Mucosa of descending colon (tissue), 3 donors: ENCODE measurements around the gene COG5. TPM values are rescaled to one million over a fixed set of nuclear protein-coding genes. Genes with fewer than 3 reads are reported as not detected.

Experiments used
- ATAC-seq: fragments of 200-7000 bp; cut with Tn5 transposase; one replicate; pipeline ENCODE4 v1.9.1; 2020; ENCODE audit warnings: mild to moderate bottlenecking, moderate library complexity
- DNase-seq, 3 donors: peaks; one replicate each; pipeline ENCODE4 v3.0.0-alpha.2; 2020
- H3K36me3 ChIP-seq: fragments of 200-600 bp; one replicate; pipeline ENCODE4 v1.8.0; 2021; ENCODE audit warnings: low read depth, mild to moderate bottlenecking
- H3K4me1 ChIP-seq: fragments of 200-600 bp; one replicate; pipeline ENCODE4 v1.8.0; 2021; ENCODE audit warnings: low read depth, mild to moderate bottlenecking
- H3K4me3 ChIP-seq: fragments of 200-600 bp; one replicate; pipeline ENCODE4 v1.8.0; 2021; ENCODE audit warnings: mild to moderate bottlenecking
- H3K9me3 ChIP-seq: fragments of 200-600 bp; one replicate; pipeline ENCODE4 v1.8.0; 2021; ENCODE audit warnings: mild to moderate bottlenecking
- CTCF ChIP-seq: fragments of 200-600 bp; IDR thresholded peaks from one replicate; pipeline ENCODE4 v1.8.0; 2022; ENCODE audit warnings: antibody characterized with exemption, mild to moderate bottlenecking
- intact Hi-C, 2 donors: fragments of 100-400 bp; cut with DNase I in 1 of 2; cut with micrococcal nuclease in 1 of 2; formaldehyde crosslinking; loops; one replicate each; pipeline versions ENCODE4 v1.11.0 to v1.11.1; 2022; cut with DNase I, micrococcal nuclease
- total RNA-seq, 3 donors: library from RNA; stranded (reverse); fragmentation: NEBNext Ultra II Directional in 2 of 3; extraction: Animal tissue kit (Norgen Biotek cat#: 25700) in 2 of 3; gene quantifications; one replicate each; pipeline versions ENCODE4 v1.2.1 to v1.2.4, GENCODE V29; 2021 to 2023
- donor health status: DM: no; HTN: no; CAD: no; lungs with moderate emphysema.
- donor health status: DM: no; HTN: no; CAD: no.
- donor health status: DM: no; HTN: yes; CAD: no.

COG5 gene
- total RNA-seq, 3 donors from 2014 or later, result 46.8 to 56.4 (median 47.7) TPM

DNA sequence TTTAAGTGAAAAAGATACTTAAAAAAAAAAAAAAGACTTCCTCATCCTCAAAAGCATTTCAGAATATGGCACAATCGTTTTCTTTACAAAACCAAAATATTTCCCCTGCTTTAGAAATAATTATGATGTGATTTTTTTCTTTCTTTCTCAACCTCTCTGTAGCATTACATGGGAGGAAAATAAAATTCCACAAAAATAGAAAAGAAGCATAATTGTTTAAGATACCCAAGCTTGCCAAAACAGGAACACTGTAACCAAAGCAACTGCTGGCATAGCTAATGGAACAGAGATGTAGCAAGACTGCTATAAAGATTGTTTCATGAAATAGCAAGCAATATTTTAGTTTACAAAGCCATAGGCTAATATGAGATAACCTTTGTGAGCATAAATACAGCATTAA, 169.4 kb downstream of the COG5 start:
- intact Hi-C loops, result no loop called here
- no peak for DNase-seq
- no peaks in the 10 kb centered on the region for H3K9me3 ChIP-seq
- no peak for TF ChIP-seq CTCF
- H3K4me3 ChIP-seq, result no peak overlapping the region
- no peak for ATAC-seq
- H3K4me1 ChIP-seq, result no peaks in the 10 kb centered on the region
- no peaks in the 10 kb centered on the region for H3K36me3 ChIP-seq

- H3K36me3 ChIP-seq, result no peaks in the 10 kb centered on the region
- TF ChIP-seq CTCF, result no peak
- DNase-seq (no peak), ATAC-seq (no peak)
- H3K4me1 ChIP-seq, result no peaks in the 10 kb centered on the region
- no peaks in the 10 kb centered on the region for H3K9me3 ChIP-seq
- no peak overlapping the region for H3K4me3 ChIP-seq
- intact Hi-C loops, result no loop called here
Measured at GRCh38 chr7:107392830-107393229, 170.9 kb downstream of the COG5 start.

GRCh38 chr7:107390916-107391315, 172.8 kb downstream of the COG5 start:
- TF ChIP-seq CTCF, result no peak
- no peaks in the 10 kb centered on the region for H3K36me3 ChIP-seq
- no peaks in the 10 kb centered on the region for H3K4me1 ChIP-seq
- no peak for DNase-seq
- intact Hi-C loops, result no loop called here
- H3K4me3 ChIP-seq, result no peak overlapping the region
- ATAC-seq, result no peak
- H3K9me3 ChIP-seq, result no peaks in the 10 kb centered on the region

DNA sequence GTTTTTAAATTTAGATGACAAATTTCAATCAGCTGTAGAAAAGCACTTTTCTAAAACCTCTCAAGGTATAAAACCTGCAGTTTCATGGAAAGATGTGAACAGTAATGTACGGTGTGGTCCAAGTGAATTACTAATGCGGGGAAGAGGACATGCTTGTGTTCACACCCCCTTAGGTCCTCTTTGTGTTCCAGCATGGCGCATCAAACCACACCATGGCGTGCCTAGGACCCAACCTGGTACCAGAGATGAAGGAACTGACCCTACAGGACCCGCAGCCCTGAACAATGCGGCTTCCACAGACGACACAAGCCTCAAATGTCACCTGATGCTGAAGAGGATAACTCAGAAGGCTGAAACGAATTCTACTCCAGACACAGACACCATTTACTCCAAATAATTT, 175.1 kb downstream of the COG5 start:
- Histone ChIP-seq H3K4me3 (no peak overlapping the region), H3K36me3 (no peaks in the 10 kb centered on the region), H3K9me3 (no peaks in the 10 kb centered on the region), H3K4me1 (no peaks in the 10 kb centered on the region)
- intact Hi-C loops, result no loop called here
- TF ChIP-seq CTCF, result no peak
- DNase-seq (no peak), ATAC-seq (no peak)

DNA sequence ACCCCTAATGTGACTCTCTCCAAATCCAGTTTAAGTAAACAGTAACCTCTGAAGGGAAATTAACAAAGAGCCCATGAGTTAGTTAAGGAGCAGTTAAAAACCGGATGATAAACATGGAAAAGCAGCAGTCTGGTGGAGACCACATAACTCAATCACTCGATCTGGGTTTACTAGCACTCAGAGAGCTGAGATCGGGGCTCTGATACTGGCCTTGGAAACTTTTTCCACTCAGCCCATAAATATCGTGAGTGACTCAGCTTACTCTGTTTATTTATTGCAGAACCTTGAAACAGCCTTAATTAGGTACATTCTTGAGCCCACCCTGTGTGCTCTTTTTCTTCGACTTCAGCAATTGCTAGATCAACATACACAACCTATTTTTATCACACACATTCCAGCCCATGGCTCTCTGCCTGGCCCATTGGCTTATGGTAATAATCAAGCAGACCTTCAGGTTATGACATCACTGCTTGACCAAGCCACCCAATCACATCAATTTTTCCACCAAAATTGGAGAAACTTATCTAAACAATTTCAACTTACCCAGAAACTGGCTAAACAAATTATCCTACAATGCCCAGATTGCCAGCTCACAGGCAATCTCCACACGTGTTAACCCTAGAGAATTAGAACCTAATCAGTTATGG, 176.0 kb downstream of the COG5 start:
- Histone ChIP-seq H3K9me3 (no peaks in the 10 kb centered on the region), H3K36me3 (no peaks in the 10 kb centered on the region), H3K4me1 (no peaks in the 10 kb centered on the region), H3K4me3 (no peak overlapping the region)
- ATAC-seq, result no peak
- intact Hi-C loops, result no loop called here
- DNase-seq, result no peak
- TF ChIP-seq CTCF, result no peak

DNA sequence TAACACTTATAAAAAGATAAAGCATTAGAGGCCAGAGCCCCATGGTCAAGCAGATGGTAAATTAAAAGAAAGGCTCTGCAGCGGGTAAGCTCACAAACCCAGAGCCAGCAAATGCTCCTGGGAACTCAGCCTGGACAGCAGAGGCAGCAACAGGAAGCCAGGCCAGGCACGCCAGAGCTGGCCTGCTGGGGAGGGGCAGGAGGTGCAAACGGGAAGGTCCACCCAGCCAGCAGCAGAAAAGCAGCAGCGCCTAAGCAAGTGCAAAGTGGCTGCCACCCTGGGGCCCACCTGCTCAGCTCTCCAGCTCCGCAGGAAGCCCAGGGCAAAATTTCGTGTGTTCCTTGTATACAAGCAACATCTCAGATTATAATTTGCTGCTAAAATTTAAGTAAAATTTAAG, 176.6 kb downstream of the COG5 start:
- peak in 1 of 3 donors; percentile 21 for DNase-seq
- Histone ChIP-seq H3K36me3 (no peaks in the 10 kb centered on the region), H3K9me3 (no peaks in the 10 kb centered on the region), H3K4me1 (no peaks in the 10 kb centered on the region), H3K4me3 (no peak overlapping the region)
- intact Hi-C loops, result no loop called here
- no peak for ATAC-seq
- TF ChIP-seq CTCF, result no peak
